Measurements from ENCODE around the gene ARHGAP10.

DNA sequence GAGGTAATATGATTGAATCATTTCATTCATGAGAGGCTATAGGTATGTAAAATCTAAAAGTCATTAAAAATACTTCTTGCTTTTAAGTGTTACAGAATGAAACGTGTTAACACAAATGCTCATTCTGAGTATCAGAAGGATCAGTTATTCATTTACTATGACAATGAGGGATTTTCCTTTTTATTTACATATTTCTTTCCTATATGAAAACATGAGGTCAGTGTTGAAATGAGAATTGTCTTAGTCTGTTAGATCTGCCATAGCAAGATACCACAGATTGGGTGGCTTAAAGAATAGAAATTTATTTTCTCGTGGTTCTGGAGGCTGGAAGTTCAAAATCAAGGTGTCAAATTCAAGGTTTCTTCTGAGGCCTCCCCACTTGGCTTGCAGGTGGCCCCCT is 181.2 kb downstream of the ARHGAP10 start:
- TF ChIP-seq POLR2A (IDR thresholded peaks at IDR 0.05; ENCODE audit: low read depth, low read length) (no peak), POLR2AphosphoS5 (IDR thresholded peaks at IDR 0.05; ENCODE audit: low read depth, low read length) (no peak), TAF1 (IDR thresholded peaks at IDR 0.05; ENCODE audit: low read depth, low read length) (no peak)
